Hepatocyte (in vitro differentiated cells): ENCODE measurements around the gene TBC1D5. TPM values are rescaled to one million over a fixed set of nuclear protein-coding genes. Genes with fewer than 3 reads are reported as not detected.

Experiments used
- DNase-seq: peaks from one replicate; pipeline ENCODE4 v3.0.0-alpha.2; 2016; ENCODE audit warnings: low spot score
- H2AFZ ChIP-seq: fragments of 200-600 bp; sonication (generic); 2 replicates; pipeline ENCODE4 v1.6.0; 2016; ENCODE audit warnings: antibody characterized with exemption, mild to moderate bottlenecking
- H3K27ac ChIP-seq: fragments of 200-600 bp; sonication (generic); 2 replicates; pipeline ENCODE4 v1.5.1; 2016; ENCODE audit warnings: mild to moderate bottlenecking
- H3K27me3 ChIP-seq: fragments of 200-600 bp; sonication (generic); 2 replicates; pipeline ENCODE4 v1.6.1; 2016
- H3K36me3 ChIP-seq: fragments of 200-600 bp; sonication (generic); replicated peaks from 2 replicates; pipeline ENCODE4 v1.5.1; 2016; ENCODE audit warnings: low read depth; ENCODE audit not compliant: insufficient read depth
- H3K4me1 ChIP-seq: fragments of 200-600 bp; sonication (generic); 2 replicates; pipeline ENCODE4 v1.5.1; 2016; ENCODE audit warnings: mild to moderate bottlenecking, moderate library complexity; ENCODE audit not compliant: insufficient read depth
- H3K4me2 ChIP-seq: fragments of 200-600 bp; sonication (generic); 2 replicates; pipeline ENCODE4 v1.6.0; 2016
- H3K4me3 ChIP-seq: fragments of 200-600 bp; sonication (generic); 2 replicates; pipeline ENCODE4 v1.5.1; 2016; ENCODE audit warnings: mild to moderate bottlenecking
- H3K79me2 ChIP-seq: fragments of 200-600 bp; sonication (generic); 2 replicates; pipeline ENCODE4 v1.6.0; 2017; ENCODE audit warnings: mild to moderate bottlenecking
- H3K9me2 ChIP-seq: fragments of 200-600 bp; sonication (generic); replicated peaks from 2 replicates; pipeline ENCODE4 v1.6.0; 2017; ENCODE audit warnings: mild to moderate bottlenecking; ENCODE audit not compliant: insufficient read depth
- H3K9me3 ChIP-seq: fragments of 200-600 bp; sonication (generic); 2 replicates; pipeline ENCODE4 v1.5.1; 2016; ENCODE audit warnings: low read depth, mild to moderate bottlenecking
- H4K20me1 ChIP-seq: fragments of 200-600 bp; sonication (generic); 2 replicates; pipeline ENCODE4 v1.6.0; 2016; ENCODE audit warnings: mild to moderate bottlenecking; ENCODE audit not compliant: insufficient read depth, poor library complexity, severe bottlenecking
- EZH2 ChIP-seq: fragments of 200-600 bp; sonication (generic); IDR thresholded peaks from 2 replicates; pipeline ENCODE4 v1.6.1; 2016; ENCODE audit warnings: antibody characterized with exemption, mild to moderate bottlenecking, borderline replicate concordance
- EZH2phosphoT487 ChIP-seq: fragments of 200-600 bp; sonication (generic); IDR thresholded peaks from one replicate; pipeline ENCODE4 v1.6.1; 2018; ENCODE audit warnings: antibody characterized with exemption, mild to moderate bottlenecking, low read depth, moderate library complexity; ENCODE audit not compliant: unreplicated experiment, severe bottlenecking
- WGBS: methylation state at CpG from one replicate; pipeline ENCODE4 v1.1.6; 2016; ENCODE audit warnings: low lambda C conversion rate; ENCODE audit errors: missing lambda C conversion rate; 5-methylcytosine and 5-hydroxymethylcytosine counted together
- polyA plus RNA-seq: library from polyadenylated mRNA; unstranded; fragments of >200 nt; fragmentation: Nextera tagmentation; extraction: Ambion mirVana; gene quantifications from 2 replicates; pipeline ENCODE4 v1.2.1, GENCODE V29; 2016
- total RNA-seq: library from RNA; depleted of rRNA; stranded (reverse); fragments of >200 nt; gene quantifications from 2 replicates; pipeline ENCODE4 v1.2.3, GENCODE V29; 2014
- TF ChIP-seq, protein P1 (sequence below): fragments of 200-600 bp; sonication (generic); IDR thresholded peaks from 2 replicates; pipeline ENCODE4 v1.5.1; 2016; ENCODE audit warnings: antibody characterized with exemption, mild to moderate bottlenecking; ENCODE audit not compliant: poor library complexity

The TBC1D5 gene
- total and polyA plus RNA-seq, 2 experiments from 2014 or later, result 17.0 to 64.2 TPM

DNA sequence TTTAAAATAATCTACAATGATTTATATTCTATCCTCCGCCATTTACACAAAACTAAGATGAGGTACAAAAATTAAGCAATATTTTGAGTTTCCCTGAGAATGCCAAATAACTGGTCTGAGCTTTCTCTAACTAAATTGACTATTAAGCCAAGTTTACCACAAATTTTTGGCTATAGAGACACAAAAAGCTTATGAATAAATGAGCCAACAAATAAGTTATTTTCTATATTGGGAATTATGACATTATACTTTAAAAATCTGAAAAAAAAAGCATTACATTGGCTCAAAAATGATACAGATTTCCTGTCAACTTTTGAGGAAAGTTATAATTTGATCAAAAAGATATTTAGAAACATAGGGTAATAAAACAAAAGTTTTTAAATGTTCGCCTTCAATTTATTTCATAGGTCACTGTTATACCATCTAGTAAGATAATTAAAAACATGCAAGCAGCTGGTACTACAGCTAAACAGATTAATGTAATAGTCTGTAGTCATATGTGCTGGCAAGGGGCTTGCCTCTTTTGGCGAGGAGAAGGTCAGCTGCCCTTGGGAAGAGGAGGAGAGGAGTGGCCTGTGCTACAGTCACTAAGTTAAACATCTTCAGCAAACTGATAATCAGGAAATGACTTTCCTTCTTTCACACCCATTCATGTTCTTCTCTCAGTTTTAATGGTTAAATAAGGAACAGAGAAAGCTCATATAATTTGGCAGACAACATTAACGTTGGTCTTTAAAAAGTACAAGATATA lies 318.5 kb downstream of the TBC1D5 start:
- no peaks in the 10 kb centered on the region for H3K4me1 ChIP-seq
- TF ChIP-seq, protein P1, sequence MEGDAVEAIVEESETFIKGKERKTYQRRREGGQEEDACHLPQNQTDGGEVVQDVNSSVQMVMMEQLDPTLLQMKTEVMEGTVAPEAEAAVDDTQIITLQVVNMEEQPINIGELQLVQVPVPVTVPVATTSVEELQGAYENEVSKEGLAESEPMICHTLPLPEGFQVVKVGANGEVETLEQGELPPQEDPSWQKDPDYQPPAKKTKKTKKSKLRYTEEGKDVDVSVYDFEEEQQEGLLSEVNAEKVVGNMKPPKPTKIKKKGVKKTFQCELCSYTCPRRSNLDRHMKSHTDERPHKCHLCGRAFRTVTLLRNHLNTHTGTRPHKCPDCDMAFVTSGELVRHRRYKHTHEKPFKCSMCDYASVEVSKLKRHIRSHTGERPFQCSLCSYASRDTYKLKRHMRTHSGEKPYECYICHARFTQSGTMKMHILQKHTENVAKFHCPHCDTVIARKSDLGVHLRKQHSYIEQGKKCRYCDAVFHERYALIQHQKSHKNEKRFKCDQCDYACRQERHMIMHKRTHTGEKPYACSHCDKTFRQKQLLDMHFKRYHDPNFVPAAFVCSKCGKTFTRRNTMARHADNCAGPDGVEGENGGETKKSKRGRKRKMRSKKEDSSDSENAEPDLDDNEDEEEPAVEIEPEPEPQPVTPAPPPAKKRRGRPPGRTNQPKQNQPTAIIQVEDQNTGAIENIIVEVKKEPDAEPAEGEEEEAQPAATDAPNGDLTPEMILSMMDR, result no peak
- TF ChIP-seq EZH2phosphoT487, result no peak
- TF ChIP-seq EZH2, result no peak
- WGBS, result 64% methylated on average over 4 of the region's 4 CpGs
- H3K9me3 ChIP-seq, result no peaks in the 10 kb centered on the region
- no peaks in the 10 kb centered on the region for H3K79me2 ChIP-seq
- no peak overlapping the region for H2AFZ ChIP-seq
- H3K27ac ChIP-seq, result no peak overlapping the region
- H3K9me2 ChIP-seq, result no peaks in the 10 kb centered on the region
- no peak for DNase-seq
- no peak overlapping the region for H3K4me3 ChIP-seq
- H3K36me3 ChIP-seq, result no peaks in the 10 kb centered on the region
- no peak overlapping the region for H3K4me2 ChIP-seq
- H3K27me3 ChIP-seq, result no peaks in the 10 kb centered on the region
- H4K20me1 ChIP-seq, result no peaks in the 10 kb centered on the region

DNA sequence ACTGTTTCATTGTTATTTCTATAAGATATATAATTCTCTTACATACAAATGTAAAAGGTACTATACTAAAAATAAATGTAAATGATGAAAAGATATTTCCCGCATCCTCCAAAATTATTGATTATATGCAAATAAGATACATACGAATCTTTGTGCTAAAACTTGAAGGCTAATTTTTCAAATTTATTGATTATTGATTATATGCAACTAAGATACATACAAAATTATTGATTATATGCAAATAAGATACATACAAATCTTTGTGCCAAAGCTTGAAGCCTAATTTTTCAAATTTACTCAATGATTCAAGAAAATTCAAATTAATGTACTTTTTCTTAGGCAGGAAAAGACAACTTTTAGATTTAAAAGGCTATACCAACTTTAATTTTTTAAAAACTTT lies 319.8 kb downstream of the TBC1D5 start:
- TF ChIP-seq, protein P1, result no peak
- TF ChIP-seq EZH2, result no peak
- TF ChIP-seq EZH2phosphoT487, result no peak
- Histone ChIP-seq H3K36me3 (no peaks in the 10 kb centered on the region), H2AFZ (no peak overlapping the region), H3K4me1 (no peaks in the 10 kb centered on the region), H3K79me2 (no peaks in the 10 kb centered on the region), H3K9me3 (no peaks in the 10 kb centered on the region), H3K4me2 (no peak overlapping the region), H3K9me2 (no peaks in the 10 kb centered on the region), H3K27me3 (no peaks in the 10 kb centered on the region), H3K27ac (no peak overlapping the region), H4K20me1 (no peaks in the 10 kb centered on the region), H3K4me3 (no peak overlapping the region)
- DNase-seq, result no peak
- WGBS, result 94% methylated on average over 2 of the region's 2 CpGs

DNA sequence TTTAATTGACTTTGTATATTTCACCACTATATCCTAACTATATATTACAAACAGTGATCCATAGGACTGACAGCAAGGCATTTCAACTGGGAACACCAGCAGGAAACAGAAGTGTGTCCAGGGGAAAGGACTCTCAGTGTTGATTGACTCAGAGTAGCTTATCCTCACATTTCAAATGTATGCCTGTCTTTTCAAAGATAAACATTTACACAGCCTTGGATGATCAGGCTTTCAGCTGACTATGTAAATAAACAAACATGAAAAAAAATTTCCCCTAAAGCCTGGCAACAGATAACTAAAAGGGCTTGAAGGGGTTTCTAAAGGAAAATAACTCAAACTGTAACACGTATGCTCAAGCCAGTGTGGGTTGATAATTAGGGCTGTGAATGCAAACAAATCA lies 321.8 kb downstream of the TBC1D5 start:
- Histone ChIP-seq H4K20me1 (no peaks in the 10 kb centered on the region), H3K9me2 (no peaks in the 10 kb centered on the region), H3K4me1 (no peaks in the 10 kb centered on the region), H3K9me3 (no peaks in the 10 kb centered on the region), H3K27ac (no peak overlapping the region), H3K36me3 (no peaks in the 10 kb centered on the region), H3K79me2 (no peaks in the 10 kb centered on the region), H3K4me2 (no peak overlapping the region), H2AFZ (no peak overlapping the region), H3K27me3 (no peaks in the 10 kb centered on the region), H3K4me3 (no peak overlapping the region)
- DNase-seq, result peak; percentile 5
- TF ChIP-seq, protein P1, result no peak
- TF ChIP-seq EZH2phosphoT487 (no peak), EZH2 (no peak)
- 43% methylated on average over 1 of the region's 1 CpG for WGBS
